NCI-H1417 (cell line): ENCODE data around the gene VWCE.

Source experiments
- DNase-seq, 3 experiments: peaks; one replicate each; lab custom pipeline; 2025; lab: John Stamatoyannopoulos, UW

The VWCE gene

DNA sequence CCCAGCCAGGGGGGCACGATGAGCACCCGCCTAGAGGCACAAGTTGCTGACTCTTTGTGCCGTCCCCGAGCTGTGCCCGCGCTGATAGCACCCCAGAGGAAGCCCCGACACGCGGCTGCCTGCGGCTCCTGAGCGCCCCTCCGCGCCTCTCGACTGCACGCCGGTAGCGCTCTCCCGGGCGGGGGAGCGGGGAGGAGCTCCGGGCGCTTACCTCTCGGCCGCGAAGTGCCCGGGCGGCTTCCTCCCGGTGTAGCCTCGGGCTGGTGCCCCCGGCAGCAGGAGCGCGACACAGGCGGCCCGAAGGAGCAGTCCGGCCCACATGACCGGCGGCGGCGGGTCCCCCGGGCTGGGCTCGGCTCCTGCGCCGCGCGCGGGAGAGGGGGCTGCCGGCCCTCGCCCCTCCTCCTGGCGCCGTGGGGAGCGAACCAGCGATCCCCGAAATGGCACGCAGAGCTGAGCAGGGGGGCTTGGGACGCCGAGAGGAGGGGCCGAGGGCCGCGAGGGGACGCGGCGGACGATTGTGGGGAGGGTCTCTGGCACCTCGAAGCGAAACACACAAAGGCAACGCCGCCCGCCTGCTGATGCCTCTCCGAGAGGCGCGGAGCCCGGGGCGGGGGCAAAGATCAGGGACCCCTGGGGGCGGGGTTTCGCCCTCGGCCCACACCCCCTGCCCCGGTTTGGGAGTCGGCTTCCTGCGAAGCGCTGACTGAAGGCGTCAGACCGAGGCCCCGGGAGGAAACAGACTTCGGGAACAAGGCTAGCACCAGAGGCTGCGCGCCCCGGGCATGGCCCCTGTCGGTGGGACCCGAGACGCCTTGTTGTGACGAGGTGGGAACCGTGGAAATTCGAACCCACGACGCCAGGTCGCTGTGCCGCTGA is at the start of gene VWCE:
TSS of gene VWCE (minus strand) at position 600 of the 879 bp plus-strand sequence. CDS start at position 321, 279 bp downstream.
- DNase-seq, result peak; percentile 41 to 86 (median 80)

DNA sequence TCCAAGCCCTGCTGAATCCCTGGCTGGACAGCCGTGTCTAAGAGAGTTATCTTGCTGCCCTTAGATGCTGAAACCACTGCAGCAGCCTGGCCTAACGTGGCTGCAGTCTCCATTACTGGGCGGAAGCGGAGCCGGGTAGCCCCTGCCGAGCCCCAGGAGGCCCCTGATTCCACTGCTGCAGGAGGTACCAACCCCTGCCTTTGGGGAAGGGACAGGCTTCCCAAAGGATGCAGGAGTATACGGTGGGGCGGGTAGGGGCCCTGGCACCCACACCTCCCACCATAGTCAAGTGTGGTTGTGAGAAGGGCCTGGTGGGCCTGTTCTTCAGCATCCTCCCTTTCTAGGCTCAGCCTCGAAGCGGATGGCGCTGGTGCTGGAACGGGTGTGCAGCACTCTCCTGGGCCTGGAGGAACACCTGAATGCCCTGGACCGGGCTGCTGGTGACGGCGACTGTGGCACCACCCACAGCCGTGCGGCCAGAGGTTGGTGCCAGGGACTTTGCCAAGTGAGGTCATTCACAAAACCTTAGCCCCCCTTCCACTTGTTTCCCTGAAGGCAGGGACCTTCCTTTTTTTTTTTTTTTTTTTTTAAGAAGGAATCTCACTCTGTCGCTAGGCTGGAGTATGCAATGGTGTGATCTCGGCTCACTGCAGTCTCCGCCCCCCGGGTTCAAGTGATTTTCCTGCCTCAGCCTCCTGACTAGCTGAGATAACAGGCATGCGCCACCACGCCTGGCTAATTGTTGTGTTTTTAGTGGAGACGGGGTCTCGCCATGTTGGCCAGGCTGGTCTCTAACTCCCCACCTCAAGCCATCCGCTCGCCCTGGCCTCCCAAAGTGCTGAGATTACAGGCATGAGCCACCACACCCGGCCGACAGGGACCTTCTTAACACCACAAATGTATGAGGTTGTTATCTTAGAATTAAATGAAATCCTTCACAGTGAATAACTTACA is 49.0 kb upstream of the VWCE start:
- DNase-seq, result no peak

DNA sequence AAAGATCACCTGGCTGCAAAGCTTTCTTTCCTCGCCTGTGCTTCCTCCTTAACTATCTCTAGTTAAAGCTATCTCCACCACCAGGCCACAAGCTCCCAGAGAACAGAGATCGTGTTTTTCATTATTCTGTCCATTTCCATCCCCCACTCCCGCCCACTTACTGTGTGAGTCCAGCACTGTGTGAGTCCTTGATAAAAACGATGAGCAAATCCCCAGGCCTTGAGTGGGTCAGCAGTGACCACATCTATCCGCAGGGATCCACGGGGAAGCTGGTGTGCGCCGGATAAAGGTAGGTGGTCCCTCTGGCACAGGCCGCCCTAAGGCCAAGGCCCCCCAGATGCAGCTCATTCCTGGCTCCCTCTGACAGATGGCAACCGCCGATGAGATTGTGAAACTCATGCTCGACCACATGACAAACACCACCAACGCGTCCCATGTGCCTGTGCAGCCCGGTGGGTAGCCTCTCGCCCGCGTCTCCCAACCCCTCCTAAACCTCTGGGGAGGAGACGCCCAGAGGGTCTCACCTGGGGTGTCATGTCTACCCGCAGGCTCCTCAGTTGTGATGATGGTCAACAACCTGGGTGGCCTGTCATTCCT is 47.2 kb upstream of the VWCE start:
- no peak for DNase-seq

DNA sequence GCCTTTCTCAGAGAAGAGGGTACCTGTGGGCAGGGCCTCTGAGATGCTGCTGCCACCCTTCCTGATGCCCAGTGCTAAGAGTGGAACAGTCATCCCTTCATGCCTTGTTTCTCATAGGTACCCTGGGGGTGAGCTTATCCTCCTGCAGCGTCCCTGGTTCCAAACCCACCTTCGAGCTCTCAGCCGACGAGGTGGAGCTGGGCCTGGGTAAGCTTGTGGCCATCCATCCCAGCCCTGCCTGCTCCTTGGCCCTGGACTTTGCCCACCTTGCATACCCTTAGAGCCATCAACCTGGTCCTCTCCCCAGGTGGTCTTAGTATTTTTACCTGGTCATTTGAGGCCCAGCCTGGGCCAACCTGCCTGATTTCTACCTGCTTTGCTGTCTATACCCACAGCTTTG is 46.6 kb upstream of the VWCE start:
- DNase-seq, result no peak

- DNase-seq, result no peak
Measured at GRCh38 chr11:61340979-61341378, 45.9 kb upstream of the VWCE start.

GRCh38 chr11:61339490-61339878 is 44.4 kb upstream of the VWCE start:
- DNase-seq, result no peak

DNA sequence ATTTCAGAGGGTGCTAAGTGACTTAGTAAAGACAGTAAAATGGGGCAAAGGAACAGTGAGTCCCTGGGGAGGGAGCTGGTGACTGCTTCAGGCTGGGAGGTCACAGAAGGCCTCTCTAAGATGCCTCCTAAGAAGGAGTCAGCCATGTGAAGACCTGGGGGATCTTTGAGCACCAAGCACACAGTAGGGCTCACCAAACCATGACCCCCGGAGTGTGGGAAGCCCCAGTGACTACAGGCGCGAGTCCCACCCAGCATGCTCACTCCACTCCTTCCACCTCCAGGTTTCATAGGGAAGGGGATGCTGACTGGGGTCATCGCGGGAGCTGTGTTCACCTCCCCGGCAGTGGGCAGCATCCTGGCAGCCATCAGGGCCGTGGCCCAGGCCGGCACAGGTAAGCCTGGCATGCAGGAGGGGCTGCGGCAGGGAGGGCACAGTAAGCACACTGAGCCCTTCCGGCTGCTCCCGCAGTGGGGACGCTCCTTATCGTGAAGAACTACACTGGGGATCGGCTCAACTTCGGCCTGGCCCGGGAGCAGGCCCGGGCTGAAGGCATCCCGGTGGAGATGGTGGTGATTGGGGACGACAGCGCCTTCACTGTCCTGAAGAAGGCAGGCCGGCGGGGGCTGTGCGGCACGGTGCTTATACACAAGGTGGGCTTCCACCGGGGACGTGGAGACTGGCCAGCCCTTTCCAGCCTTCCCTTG is 43.8 kb upstream of the VWCE start:
- no peak for DNase-seq

- DNase-seq, result no peak
Measured at GRCh38 chr11:61337706-61338470, 42.8 kb upstream of the VWCE start.

DNA sequence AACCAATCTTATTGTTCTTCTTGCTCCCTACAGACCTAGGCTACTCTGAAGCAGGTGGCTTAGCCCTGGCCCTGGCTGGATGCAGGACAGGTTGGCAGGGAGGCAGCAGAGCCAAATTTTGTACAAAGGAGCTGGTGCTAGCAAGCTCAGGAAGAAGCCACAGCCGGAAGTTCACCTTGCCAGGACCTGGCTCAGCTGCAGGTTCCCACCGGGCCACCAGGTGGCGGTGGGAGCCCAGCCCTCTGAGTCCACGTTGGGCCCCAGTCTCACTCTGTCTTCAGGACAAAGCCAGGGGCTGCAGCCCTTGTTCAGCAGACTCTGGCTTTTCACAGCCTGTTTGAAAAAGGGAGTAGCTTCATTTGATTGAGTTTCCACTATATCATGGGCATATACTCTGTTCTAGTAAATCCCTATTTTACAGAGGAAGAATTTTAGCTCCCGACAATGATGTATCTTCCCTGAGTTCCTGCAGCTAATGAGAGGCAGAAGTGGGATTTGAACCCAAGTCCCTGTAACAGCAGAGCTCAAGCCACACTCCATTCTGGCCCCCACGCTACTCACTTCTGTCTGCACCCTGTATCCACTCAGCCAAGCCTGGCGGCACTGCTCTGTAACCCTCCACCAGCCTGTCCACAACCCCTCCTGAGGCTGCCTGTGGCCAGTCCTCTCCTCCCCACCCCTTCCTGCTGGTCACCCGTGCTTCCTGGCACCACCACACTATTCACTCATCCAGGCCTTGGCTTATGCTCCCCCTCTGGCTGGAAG is 41.2 kb upstream of the VWCE start:
- peak; percentile 79 to 85 (median 80) for DNase-seq

DNA sequence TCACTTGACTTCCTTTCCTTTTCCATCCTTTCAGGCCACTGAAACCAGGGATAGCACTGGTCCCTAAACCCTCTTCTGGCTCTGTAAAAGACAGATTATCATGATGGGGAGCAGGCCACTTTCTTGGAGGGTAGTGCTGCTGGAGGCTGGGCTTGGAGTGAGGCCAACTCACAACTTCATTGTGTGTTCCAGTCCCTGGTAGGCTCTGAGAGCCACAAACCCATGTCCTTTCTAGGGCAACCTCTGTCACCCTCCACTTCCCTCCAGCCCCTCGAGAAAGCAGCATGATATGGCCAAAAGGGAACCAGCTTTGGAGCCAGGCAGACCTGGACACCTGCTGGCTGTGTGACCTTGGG is 40.2 kb upstream of the VWCE start:
- no peak for DNase-seq

DNA sequence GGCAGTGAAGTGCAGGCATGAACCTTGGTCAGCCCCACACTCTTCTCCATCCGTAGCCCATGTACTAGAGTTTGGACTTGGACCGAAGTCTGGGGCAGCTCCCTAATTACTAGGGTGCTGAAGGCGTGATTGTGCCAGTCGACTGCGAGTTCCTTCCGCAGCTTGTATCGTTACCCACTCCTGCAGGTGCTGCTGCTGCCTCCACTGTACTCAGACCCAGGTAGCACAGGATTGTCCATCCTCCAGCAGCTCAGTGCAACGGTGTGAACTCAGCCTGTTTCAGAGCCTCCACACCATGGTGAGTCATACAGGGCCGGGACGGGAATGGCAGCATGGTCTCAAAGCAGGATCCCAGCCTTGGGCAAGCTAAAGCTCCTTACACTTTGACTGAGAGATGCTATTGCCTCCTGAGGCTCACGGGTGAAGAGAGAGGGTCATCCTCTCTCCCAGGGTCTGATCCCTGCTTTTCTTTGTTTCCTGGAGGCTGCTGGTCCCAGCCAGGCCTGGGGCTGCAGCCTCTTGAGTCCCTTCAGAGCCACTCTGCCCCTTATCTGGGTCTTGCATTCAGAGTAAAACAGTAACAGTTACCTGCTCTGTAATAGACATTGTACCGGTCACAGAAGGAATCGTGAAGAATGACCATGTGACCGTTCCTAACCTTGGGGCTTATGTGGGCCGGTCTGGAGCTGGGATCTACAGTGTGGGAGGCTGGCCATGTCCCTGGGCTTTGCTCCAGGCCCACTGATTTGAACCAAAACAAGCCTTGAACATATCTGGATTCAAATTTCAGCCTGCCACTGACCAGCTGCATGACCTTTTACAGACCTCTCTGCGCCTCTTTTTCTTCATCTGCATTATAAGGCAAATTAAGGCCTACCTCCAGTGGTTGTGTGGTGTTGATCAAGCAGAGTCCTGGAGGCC is 39.6 kb upstream of the VWCE start:
- DNase-seq, result no peak

DNA sequence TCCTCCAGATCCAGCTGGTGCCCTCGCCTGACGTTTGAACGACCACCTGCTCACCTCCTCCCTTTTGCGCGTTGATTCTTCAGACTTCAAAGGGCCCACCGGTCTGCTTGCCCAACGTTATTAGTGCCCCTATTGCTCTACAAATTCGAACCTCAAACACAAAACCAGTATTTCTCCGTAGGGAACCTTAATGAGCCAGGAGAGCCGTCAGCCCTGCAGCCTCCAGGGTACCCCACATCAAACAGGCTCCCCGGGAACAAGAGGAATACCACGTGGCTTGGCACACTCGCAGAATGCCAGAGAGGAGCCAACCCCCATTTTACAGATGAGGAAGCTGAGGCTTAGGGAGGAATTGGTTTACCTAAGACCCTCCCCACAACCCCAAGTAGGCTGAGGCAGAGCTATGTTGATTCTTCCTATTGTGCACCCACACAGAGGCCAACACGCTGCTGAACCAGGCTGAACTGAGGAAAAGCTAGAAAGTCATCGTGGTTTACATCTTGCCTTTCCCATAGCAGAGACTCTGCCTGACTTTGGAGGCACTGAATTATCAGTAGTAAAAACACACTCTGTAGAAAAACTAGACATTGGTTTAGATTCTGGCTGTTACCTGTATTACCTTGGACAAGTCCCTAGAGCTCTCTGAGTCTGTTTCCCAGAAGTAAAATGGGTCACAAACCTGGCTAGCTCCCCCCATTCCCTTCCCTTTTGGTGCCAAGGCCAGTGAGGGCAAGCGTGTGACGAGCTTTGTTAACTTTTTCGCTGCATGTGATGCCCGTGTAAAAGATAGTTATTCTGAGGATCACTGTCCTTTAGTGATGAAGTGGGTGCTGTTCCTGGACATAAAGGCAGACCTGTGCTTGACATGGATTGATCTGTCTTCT is 38.7 kb upstream of the VWCE start:
- DNase-seq, result peak in 1 of 3 experiments; percentile 7

- DNase-seq, result peak; percentile 96 to 99 (median 98)
Measured at GRCh38 chr11:61332797-61333549, 37.9 kb upstream of the VWCE start, which contains the start of the genes DDB1 and TKFC. Gene DDB1, minus strand, starts transcription at chr11:61333105. Its CDS starts 137 bp downstream, at chr11:61332968. Gene TKFC, plus strand, starts transcription at chr11:61333228. Its CDS starts 1,501 bp downstream, at chr11:61334729.

- peak in 1 of 3 experiments; percentile 54 for DNase-seq
Measured at GRCh38 chr11:61332281-61332796, 37.2 kb upstream of the VWCE start.

GRCh38 chr11:61331651-61332050 is 36.5 kb upstream of the VWCE start:
- DNase-seq, result no peak

GRCh38 chr11:61329871-61330270 is 34.8 kb upstream of the VWCE start:
- DNase-seq, result no peak

DNA sequence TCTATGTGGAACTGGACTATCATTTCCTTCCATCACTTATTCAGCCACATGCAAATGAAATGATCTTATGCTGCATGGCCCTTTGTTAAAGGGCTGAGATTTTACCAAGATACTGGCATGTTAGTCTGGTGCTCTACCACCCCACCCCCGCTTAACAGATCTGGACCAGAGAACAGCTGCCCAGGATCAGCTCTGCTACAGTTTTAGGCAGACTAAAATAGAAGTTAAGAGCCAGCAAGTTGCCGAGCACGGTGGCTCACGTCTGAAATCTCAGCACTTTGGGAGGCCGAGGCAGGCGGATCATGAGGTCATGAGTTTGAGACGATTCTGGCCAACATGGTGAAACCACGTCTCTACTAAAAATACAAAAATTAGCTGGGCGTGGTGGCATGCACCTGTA is 33.2 kb upstream of the VWCE start:
- DNase-seq, result no peak
